Testis (tissue), 3 donors: ENCODE data around the gene NFATC1. TPM values are rescaled to one million over a fixed set of nuclear protein-coding genes. Genes with fewer than 3 reads are reported as not detected.

Source experiments
- DNase-seq: peaks from one replicate; pipeline ENCODE4 v3.0.0-alpha.2; 2019
- H3K27ac ChIP-seq, 2 donors: fragments of 200-600 bp; sonication (generic); one replicate each; pipeline ENCODE4 v1.5.1; 2019
- H3K27me3 ChIP-seq: fragments of 200-600 bp; sonication (generic); one replicate; pipeline ENCODE4 v1.5.1; 2019
- H3K36me3 ChIP-seq: fragments of 200-600 bp; sonication (generic); one replicate; pipeline ENCODE4 v1.5.1; 2017; ENCODE audit warnings: low read depth; ENCODE audit errors: missing control alignments
- H3K4me1 ChIP-seq: fragments of 200-600 bp; sonication (generic); one replicate; pipeline ENCODE4 v1.5.1; 2019
- H3K4me3 ChIP-seq, 2 donors: fragments of 200-600 bp; sonication (generic); one replicate each; pipeline ENCODE4 v1.5.1; 2017 to 2019
- H3K9me3 ChIP-seq: fragments of 200-600 bp; sonication (generic); one replicate; pipeline ENCODE4 v1.5.1; 2017
- CTCF ChIP-seq, 3 experiments: fragments of 450-650 bp in 2 of 3; fragments of 200-600 bp in 1 of 3; sonication (generic) in 1 of 3; IDR thresholded peaks; one replicate each; pipeline ENCODE4 v1.5.1; 2016 to 2019; ENCODE audit warnings: antibody characterized with exemption in 3 of 3, mild to moderate bottlenecking in 2 of 3, moderate library complexity in 1 of 3
- POLR2A ChIP-seq: fragments of 450-650 bp; IDR thresholded peaks from one replicate; pipeline ENCODE4 v1.6.1; 2017; ENCODE audit warnings: antibody characterized with exemption, mild to moderate bottlenecking, moderate library complexity
- WGBS, 2 donors: methylation state at CpG; one replicate each; pipeline ENCODE4 v1.1.5; 2018; 5-methylcytosine and 5-hydroxymethylcytosine counted together
- intact Hi-C: fragments of 100-400 bp; cut with DNase I; formaldehyde crosslinking; loops from one replicate; pipeline ENCODE4 v1.15.1; 2023; ENCODE audit warnings: low total_unique reads
- polyA plus RNA-seq: library from polyadenylated mRNA; stranded (reverse); fragments of 350-450 nt; fragmentation: Illumina TruSeq; extraction: RNeasy Lipid Tissue Mini Kit (QIAGEN cat#74804); gene quantifications from one replicate; pipeline ENCODE4 v1.2.3, GENCODE V29; 2014; ENCODE audit warnings: low read depth, low replicate concordance; ENCODE audit not compliant: insufficient read depth
- small RNA-seq, 2 donors: library from RNA; depleted of rRNA; stranded (forward); fragments of <200 nt; gene quantifications; one replicate each; pipeline ENCODE3, GENCODE V24; 2016
- total RNA-seq, 2 donors: library from RNA; depleted of rRNA; stranded (reverse); fragments of >200 nt; gene quantifications; one replicate each; pipeline ENCODE4 v1.2.3, GENCODE V29; 2016

Gene NFATC1
- total and polyA plus RNA-seq, 3 donors from 2014 or later, result 22.2 to 28.1 (median 27.5) TPM

- intact Hi-C loops, result no loop called here
- no peaks in the 10 kb centered on the region for H3K9me3 ChIP-seq
- H3K4me3 ChIP-seq, result no peak overlapping the region
- no peaks in the 10 kb centered on the region for H3K27me3 ChIP-seq
- peaks cover 29% of the 10 kb centered on the region for H3K4me1 ChIP-seq
- peak; percentile 53 for DNase-seq
- TF ChIP-seq CTCF (IDR thresholded peaks at IDR 0.05) (no peak), POLR2A (no peak)
- H3K27ac ChIP-seq, result peak overlapping the region; percentile 30 to 45
- H3K36me3 ChIP-seq, result no peaks in the 10 kb centered on the region
- WGBS, 2 donors, result 58 to 64% methylated on average over 29 to 37 of the region's 37 CpGs
Observed at GRCh38 chr18:79577451-79578395, 182.0 kb downstream of the NFATC1 start.

GRCh38 chr18:79578396-79579260 is 182.9 kb downstream of the NFATC1 start:
- Histone ChIP-seq H3K27ac (no peak overlapping the region), H3K4me3 (no peak overlapping the region), H3K27me3 (no peaks in the 10 kb centered on the region), H3K4me1 (peaks cover 32% of the 10 kb centered on the region), H3K9me3 (no peaks in the 10 kb centered on the region), H3K36me3 (no peaks in the 10 kb centered on the region)
- intact Hi-C loops, result no loop called here
- no peak for DNase-seq
- 86 to 87% methylated on average over 24 to 27 of the region's 27 CpGs for WGBS, 2 donors
- TF ChIP-seq POLR2A (no peak), CTCF (IDR thresholded peaks at IDR 0.05) (no peak)

Small RNAs within 50 kb of the gene (small RNA-seq; reads per million reads assigned to genes)
- 0 reads per million in 2 donors for gene AC018445.2
